Measurements from ENCODE around the gene CDH8. TPM values are rescaled to one million over a fixed set of nuclear protein-coding genes. Genes with fewer than 3 reads are reported as not detected.

The CDH8 gene
- total RNA-seq, 1 experiment from 2014 or later = 5.7 TPM

GRCh38 chr16:61611847-61612491 lies 424.3 kb downstream of the CDH8 start:
- Histone ChIP-seq H3K27ac (ENCODE audit: low read length) (no peak overlapping the region), H3K9me3 (ENCODE audit: low read length) (no peaks in the 10 kb centered on the region), H3K4me3 (ENCODE audit: low read length) (no peak overlapping the region), H3F3A (ENCODE audit: low read length, unreplicated experiment) (no peaks in the 10 kb centered on the region), H3K4me1 (ENCODE audit: insufficient read depth, low read length) (no peaks in the 10 kb centered on the region), H3K9me2 (replicated peaks; ENCODE audit: low read length) (no peaks in the 10 kb centered on the region), H4K20me1 (ENCODE audit: low read length) (no peaks in the 10 kb centered on the region), H3K36me3 (ENCODE audit: low read depth, low read length) (no peaks in the 10 kb centered on the region), H3K4me2 (ENCODE audit: low read length) (no peak overlapping the region), H3K79me2 (ENCODE audit: low read length) (no peaks in the 10 kb centered on the region), H3K27me3 (ENCODE audit: low read length) (no peaks in the 10 kb centered on the region), H3K9ac (ENCODE audit: low read length) (no peak overlapping the region), H2AFZ (ENCODE audit: low read length) (no peak overlapping the region)
- intact Hi-C loops (cut with micrococcal nuclease) = no loop called here
- ATAC-seq (no peak), DNase-seq (no peak)
- BruUV-seq (replicated peaks) = no TSS peak
- TF ChIP-seq EZH2 (IDR thresholded peaks at IDR 0.05; ENCODE audit: low read length, unreplicated experiment) = no peak
- no peak for TF ChIP-seq EZH2phosphoT487 (IDR thresholded peaks at IDR 0.05; ENCODE audit: borderline replicate concordance, low read length)
- POLR2A ChIA-PET (ENCODE audit: unreplicated experiment) = no interaction called here
- CTCF ChIA-PET = no interaction called here

GRCh38 chr16:61606581-61606980 lies 429.7 kb downstream of the CDH8 start:
- BruUV-seq (replicated peaks) = no TSS peak
- no peaks in the 10 kb centered on the region for H3F3A ChIP-seq (ENCODE audit: low read length, unreplicated experiment)
- H3K79me2 ChIP-seq (ENCODE audit: low read length) = no peaks in the 10 kb centered on the region
- H3K9ac ChIP-seq (ENCODE audit: low read length) = no peak overlapping the region
- CTCF ChIA-PET = no interaction called here
- no peaks in the 10 kb centered on the region for H3K9me3 ChIP-seq (ENCODE audit: low read length)
- H3K4me2 ChIP-seq (ENCODE audit: low read length) = no peak overlapping the region
- no peaks in the 10 kb centered on the region for H3K36me3 ChIP-seq (ENCODE audit: low read depth, low read length)
- no peak overlapping the region for H2AFZ ChIP-seq (ENCODE audit: low read length)
- no peaks in the 10 kb centered on the region for H4K20me1 ChIP-seq (ENCODE audit: low read length)
- intact Hi-C loops (cut with micrococcal nuclease) = no loop called here
- H3K4me3 ChIP-seq (ENCODE audit: low read length) = no peak overlapping the region
- H3K27me3 ChIP-seq (ENCODE audit: low read length) = peaks cover 3% of the 10 kb centered on the region; the same call in 1 of the 2 replicates
- TF ChIP-seq CTCF (conservative IDR thresholded peaks at IDR 0.05; ENCODE audit: low read depth, low read length) (no peak), EZH2 (IDR thresholded peaks at IDR 0.05; ENCODE audit: low read length, unreplicated experiment) (no peak), EZH2phosphoT487 (IDR thresholded peaks at IDR 0.05; ENCODE audit: borderline replicate concordance, low read length) (no peak)
- POLR2A ChIA-PET (ENCODE audit: unreplicated experiment) = no interaction called here
- DNase-seq (no peak), ATAC-seq (no peak)
- H3K27ac ChIP-seq (ENCODE audit: low read length) = no peak overlapping the region
- no peaks in the 10 kb centered on the region for H3K9me2 ChIP-seq (replicated peaks; ENCODE audit: low read length)
- no peaks in the 10 kb centered on the region for H3K4me1 ChIP-seq (ENCODE audit: insufficient read depth, low read length)

All from PC-3 (cell line).